Hepatocyte (in vitro differentiated cells): Measurements from ENCODE around the gene EHD2.

Experiments
- CTCF ChIP-seq: fragments of 200-600 bp; sonication (generic); IDR thresholded peaks from 2 replicates; pipeline ENCODE4 v1.5.1; 2016; ENCODE audit warnings: antibody characterized with exemption, mild to moderate bottlenecking; ENCODE audit not compliant: poor library complexity
- EZH2 ChIP-seq: fragments of 200-600 bp; sonication (generic); IDR thresholded peaks from 2 replicates; pipeline ENCODE4 v1.6.1; 2016; ENCODE audit warnings: antibody characterized with exemption, mild to moderate bottlenecking, borderline replicate concordance

GRCh38 chr19:47765523-47766358 is 52.5 kb downstream of the EHD2 start:
- TF ChIP-seq CTCF (peak; percentile 65), EZH2 (no peak)
